Measurements from ENCODE around the gene HECA. TPM values are rescaled to one million over a fixed set of nuclear protein-coding genes. Genes with fewer than 3 reads are reported as not detected.

Gene HECA
- total and polyA plus RNA-seq, 4 donors, result 2.3 to 11.1 (median 5.9) TPM

DNA sequence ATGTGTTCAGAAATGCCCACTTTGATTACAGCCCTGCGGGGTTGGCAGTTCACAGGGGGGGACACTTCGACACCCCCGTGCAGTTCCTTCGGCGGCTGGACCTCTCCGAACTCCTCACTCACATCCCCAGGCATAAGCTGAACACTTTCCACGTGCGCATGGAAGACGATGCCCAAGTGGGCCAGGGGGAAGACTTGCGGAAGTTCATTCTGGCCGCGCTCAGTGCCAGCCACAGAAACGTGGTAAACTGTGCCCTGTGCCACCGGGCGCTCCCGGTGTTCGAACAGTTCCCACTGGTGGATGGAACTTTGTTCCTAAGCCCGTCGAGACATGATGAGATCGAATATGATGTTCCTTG, 32.1 kb downstream of the HECA start:
- TF ChIP-seq, protein P1, sequence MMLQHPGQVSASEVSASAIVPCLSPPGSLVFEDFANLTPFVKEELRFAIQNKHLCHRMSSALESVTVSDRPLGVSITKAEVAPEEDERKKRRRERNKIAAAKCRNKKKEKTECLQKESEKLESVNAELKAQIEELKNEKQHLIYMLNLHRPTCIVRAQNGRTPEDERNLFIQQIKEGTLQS (IDR thresholded peaks at IDR 0.05), result no peak
- TF ChIP-seq, protein P2, sequence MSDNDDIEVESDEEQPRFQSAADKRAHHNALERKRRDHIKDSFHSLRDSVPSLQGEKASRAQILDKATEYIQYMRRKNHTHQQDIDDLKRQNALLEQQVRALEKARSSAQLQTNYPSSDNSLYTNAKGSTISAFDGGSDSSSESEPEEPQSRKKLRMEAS (IDR thresholded peaks at IDR 0.05), result no peak
- WGBS, result 97% methylated on average over 20 of the region's 20 CpGs
- no peak overlapping the region for H3K4me3 ChIP-seq (ENCODE audit: low read depth in 1 of 3, low read length in 3 of 3)
- H3K27me3 ChIP-seq (ENCODE audit: control insufficient read depth in 4 of 4, insufficient read depth in 4 of 4, low read length in 3 of 4), result no peaks in the 10 kb centered on the region
- H3K4me1 ChIP-seq (ENCODE audit: control insufficient read depth in 4 of 4, insufficient read depth in 4 of 4, low read length in 3 of 4), result no peaks in the 10 kb centered on the region
- no peaks in the 10 kb centered on the region for H3K9me3 ChIP-seq (ENCODE audit: control insufficient read depth in 4 of 4, low read length in 3 of 4)
- no peak for DNase-seq (ENCODE audit: low spot score)
- H3K36me3 ChIP-seq (ENCODE audit: control insufficient read depth in 4 of 4, insufficient read depth in 3 of 4, low read depth in 1 of 4, low read length in 3 of 4), result peaks cover 2 to 6% (median 3%) of the 10 kb centered on the region in 4 donors
- no peak overlapping the region for H3K9ac ChIP-seq (ENCODE audit: low read depth in 1 of 2, low read length in 2 of 2)
- no peak overlapping the region for H3K27ac ChIP-seq (ENCODE audit: low read depth in 1 of 2, low read length in 2 of 2)

DNA sequence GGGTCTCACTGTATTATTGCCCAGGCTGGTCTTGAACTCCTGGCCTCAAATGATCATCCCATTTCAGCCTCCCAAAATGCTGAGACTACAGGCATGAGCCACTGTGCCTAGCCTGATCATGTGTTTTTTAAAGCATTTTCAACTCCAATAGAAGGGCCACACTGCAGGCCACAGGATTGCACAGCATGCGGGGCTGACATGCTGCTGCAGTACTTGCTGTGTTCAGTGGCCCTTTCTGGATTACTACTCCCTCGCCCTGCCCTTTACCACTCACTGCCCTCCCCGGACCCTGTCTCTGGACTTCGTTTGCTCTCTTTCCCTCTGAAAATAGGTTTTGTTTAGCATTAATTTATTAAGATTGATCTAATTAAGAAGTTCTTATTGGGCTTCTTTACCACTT, 37.3 kb downstream of the HECA start:
- Histone ChIP-seq H3K36me3 (ENCODE audit: control insufficient read depth in 4 of 4, insufficient read depth in 3 of 4, low read depth in 1 of 4, low read length in 3 of 4) (peaks cover 1 to 17% (median 10%) of the 10 kb centered on the region in 4 donors), H3K27ac (ENCODE audit: low read depth in 1 of 2, low read length in 2 of 2) (no peak overlapping the region), H3K9ac (ENCODE audit: low read depth in 1 of 2, low read length in 2 of 2) (no peak overlapping the region), H3K4me3 (ENCODE audit: low read depth in 1 of 3, low read length in 3 of 3) (no peak overlapping the region), H3K27me3 (ENCODE audit: control insufficient read depth in 4 of 4, insufficient read depth in 4 of 4, low read length in 3 of 4) (no peaks in the 10 kb centered on the region), H3K9me3 (ENCODE audit: control insufficient read depth in 4 of 4, low read length in 3 of 4) (no peaks in the 10 kb centered on the region), H3K4me1 (ENCODE audit: control insufficient read depth in 4 of 4, insufficient read depth in 4 of 4, low read length in 3 of 4) (no peaks in the 10 kb centered on the region)
- TF ChIP-seq YY1 (IDR thresholded peaks at IDR 0.05) (no peak), HNF4A (conservative IDR thresholded peaks at IDR 0.05) (no peak), HNF4G (IDR thresholded peaks at IDR 0.05) (no peak), FOXA1 (IDR thresholded peaks at IDR 0.05) (no peak), RXRA (IDR thresholded peaks at IDR 0.05) (no peak), GABPA (IDR thresholded peaks at IDR 0.05 in 1 of 2, conservative IDR thresholded peaks at IDR 0.05 in 1 of 2) (no peak), JUND (IDR thresholded peaks at IDR 0.05) (no peak), FOXA2 (IDR thresholded peaks at IDR 0.05) (no peak), NR2F2 (IDR thresholded peaks at IDR 0.05) (no peak), RAD21 (IDR thresholded peaks at IDR 0.05) (no peak), SP1 (IDR thresholded peaks at IDR 0.05) (no peak), TAF1 (conservative IDR thresholded peaks at IDR 0.05) (no peak), EGR1 (IDR thresholded peaks at IDR 0.05; ENCODE audit: low read depth in 2 of 2) (no peak)
- TF ChIP-seq, protein P3, sequence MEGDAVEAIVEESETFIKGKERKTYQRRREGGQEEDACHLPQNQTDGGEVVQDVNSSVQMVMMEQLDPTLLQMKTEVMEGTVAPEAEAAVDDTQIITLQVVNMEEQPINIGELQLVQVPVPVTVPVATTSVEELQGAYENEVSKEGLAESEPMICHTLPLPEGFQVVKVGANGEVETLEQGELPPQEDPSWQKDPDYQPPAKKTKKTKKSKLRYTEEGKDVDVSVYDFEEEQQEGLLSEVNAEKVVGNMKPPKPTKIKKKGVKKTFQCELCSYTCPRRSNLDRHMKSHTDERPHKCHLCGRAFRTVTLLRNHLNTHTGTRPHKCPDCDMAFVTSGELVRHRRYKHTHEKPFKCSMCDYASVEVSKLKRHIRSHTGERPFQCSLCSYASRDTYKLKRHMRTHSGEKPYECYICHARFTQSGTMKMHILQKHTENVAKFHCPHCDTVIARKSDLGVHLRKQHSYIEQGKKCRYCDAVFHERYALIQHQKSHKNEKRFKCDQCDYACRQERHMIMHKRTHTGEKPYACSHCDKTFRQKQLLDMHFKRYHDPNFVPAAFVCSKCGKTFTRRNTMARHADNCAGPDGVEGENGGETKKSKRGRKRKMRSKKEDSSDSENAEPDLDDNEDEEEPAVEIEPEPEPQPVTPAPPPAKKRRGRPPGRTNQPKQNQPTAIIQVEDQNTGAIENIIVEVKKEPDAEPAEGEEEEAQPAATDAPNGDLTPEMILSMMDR (IDR thresholded peaks at IDR 0.05; ENCODE audit: low read depth, low read length, missing input control), result no peak
- TF ChIP-seq, protein P4, sequence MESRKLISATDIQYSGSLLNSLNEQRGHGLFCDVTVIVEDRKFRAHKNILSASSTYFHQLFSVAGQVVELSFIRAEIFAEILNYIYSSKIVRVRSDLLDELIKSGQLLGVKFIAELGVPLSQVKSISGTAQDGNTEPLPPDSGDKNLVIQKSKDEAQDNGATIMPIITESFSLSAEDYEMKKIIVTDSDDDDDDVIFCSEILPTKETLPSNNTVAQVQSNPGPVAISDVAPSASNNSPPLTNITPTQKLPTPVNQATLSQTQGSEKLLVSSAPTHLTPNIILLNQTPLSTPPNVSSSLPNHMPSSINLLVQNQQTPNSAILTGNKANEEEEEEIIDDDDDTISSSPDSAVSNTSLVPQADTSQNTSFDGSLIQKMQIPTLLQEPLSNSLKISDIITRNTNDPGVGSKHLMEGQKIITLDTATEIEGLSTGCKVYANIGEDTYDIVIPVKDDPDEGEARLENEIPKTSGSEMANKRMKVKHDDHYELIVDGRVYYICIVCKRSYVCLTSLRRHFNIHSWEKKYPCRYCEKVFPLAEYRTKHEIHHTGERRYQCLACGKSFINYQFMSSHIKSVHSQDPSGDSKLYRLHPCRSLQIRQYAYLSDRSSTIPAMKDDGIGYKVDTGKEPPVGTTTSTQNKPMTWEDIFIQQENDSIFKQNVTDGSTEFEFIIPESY (IDR thresholded peaks at IDR 0.05), result no peak
- TF ChIP-seq, protein P5, sequence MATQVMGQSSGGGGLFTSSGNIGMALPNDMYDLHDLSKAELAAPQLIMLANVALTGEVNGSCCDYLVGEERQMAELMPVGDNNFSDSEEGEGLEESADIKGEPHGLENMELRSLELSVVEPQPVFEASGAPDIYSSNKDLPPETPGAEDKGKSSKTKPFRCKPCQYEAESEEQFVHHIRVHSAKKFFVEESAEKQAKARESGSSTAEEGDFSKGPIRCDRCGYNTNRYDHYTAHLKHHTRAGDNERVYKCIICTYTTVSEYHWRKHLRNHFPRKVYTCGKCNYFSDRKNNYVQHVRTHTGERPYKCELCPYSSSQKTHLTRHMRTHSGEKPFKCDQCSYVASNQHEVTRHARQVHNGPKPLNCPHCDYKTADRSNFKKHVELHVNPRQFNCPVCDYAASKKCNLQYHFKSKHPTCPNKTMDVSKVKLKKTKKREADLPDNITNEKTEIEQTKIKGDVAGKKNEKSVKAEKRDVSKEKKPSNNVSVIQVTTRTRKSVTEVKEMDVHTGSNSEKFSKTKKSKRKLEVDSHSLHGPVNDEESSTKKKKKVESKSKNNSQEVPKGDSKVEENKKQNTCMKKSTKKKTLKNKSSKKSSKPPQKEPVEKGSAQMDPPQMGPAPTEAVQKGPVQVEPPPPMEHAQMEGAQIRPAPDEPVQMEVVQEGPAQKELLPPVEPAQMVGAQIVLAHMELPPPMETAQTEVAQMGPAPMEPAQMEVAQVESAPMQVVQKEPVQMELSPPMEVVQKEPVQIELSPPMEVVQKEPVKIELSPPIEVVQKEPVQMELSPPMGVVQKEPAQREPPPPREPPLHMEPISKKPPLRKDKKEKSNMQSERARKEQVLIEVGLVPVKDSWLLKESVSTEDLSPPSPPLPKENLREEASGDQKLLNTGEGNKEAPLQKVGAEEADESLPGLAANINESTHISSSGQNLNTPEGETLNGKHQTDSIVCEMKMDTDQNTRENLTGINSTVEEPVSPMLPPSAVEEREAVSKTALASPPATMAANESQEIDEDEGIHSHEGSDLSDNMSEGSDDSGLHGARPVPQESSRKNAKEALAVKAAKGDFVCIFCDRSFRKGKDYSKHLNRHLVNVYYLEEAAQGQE (IDR thresholded peaks at IDR 0.05), result no peak
- TF ChIP-seq, protein P1 (IDR thresholded peaks at IDR 0.05), result no peak
- no peak for DNase-seq (ENCODE audit: low spot score)
- WGBS, result 95% methylated on average over 4 of the region's 4 CpGs
